ENCODE data around the gene ATP1B1.

Gene ATP1B1

DNA sequence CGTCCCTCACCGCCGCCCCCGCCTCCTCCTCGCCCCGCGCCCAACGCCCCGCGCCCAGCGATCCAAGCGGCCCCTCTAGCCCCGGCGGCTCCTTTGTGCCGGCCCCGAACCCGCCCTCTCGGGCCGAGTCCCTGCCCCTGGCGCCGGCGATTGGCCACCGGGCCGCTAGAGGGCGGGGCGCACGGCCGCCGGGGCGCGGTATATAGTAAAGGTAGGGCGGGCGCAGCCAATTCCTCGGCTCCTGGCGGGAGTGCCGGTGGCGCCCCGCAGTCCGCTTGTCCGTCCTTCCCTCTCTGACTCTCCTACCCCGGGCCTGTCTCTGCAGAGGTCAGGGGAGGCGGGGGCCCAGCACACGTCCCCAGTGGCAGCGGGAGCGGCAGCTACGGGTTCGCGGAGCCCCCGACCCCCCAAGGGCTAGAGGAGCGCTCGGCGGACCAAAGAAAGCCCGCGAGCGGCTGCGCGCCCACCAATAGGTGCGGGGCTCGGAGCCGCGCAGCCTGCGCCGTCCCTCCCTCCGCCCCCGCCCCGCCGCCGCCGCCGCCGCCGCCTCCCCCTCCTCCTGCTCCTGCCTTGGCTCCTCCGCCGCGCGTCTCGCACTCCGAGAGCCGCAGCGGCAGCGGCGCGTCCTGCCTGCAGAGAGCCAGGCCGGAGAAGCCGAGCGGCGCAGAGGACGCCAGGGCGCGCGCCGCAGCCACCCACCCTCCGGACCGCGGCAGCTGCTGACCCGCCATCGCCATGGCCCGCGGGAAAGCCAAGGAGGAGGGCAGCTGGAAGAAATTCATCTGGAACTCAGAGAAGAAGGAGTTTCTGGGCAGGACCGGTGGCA lies at the start of gene ATP1B1:
TSS of gene ATP1B1 (plus strand) at position 596 of the 826 bp plus-strand sequence. CDS start at position 736, 140 bp downstream.
- TF ChIP-seq EZH2phosphoT487 (IDR thresholded peaks at IDR 0.05; ENCODE audit: borderline replicate concordance, low read length) = no peak
- TF ChIP-seq CTCF (IDR thresholded peaks at IDR 0.05; ENCODE audit: low read depth, low read length, poor library complexity, severe bottlenecking) = no peak
- Histone ChIP-seq H3K27ac (ENCODE audit: low read depth, low read length) (no peak within 1 kb of the TSS), H3K4me2 (ENCODE audit: low read length) (peak within 1 kb of the TSS; percentile 82)

GRCh38 chr1:169059421-169059820 lies 47.1 kb upstream of the ATP1B1 start:
- H3K9me3 ChIP-seq (ENCODE audit: control insufficient read depth, insufficient read depth, low read length) = no peaks in the 10 kb centered on the region
- no peak overlapping the region for H3K27ac ChIP-seq (ENCODE audit: low read depth, low read length)
- no peaks in the 10 kb centered on the region for H3K9me2 ChIP-seq (replicated peaks; ENCODE audit: control insufficient read depth, low read length)
- H3F3A ChIP-seq (ENCODE audit: control insufficient read depth, insufficient read depth) = no peaks in the 10 kb centered on the region
- no peaks in the 10 kb centered on the region for H4K20me1 ChIP-seq (ENCODE audit: control insufficient read depth, insufficient read depth, low read depth, low read length)
- no peak overlapping the region for H3K4me2 ChIP-seq (ENCODE audit: low read length)
- no peaks in the 10 kb centered on the region for H3K27me3 ChIP-seq (ENCODE audit: control insufficient read depth, low read length)
- no peak for TF ChIP-seq CTCF (IDR thresholded peaks at IDR 0.05; ENCODE audit: low read depth, low read length, poor library complexity, severe bottlenecking)
- TF ChIP-seq EZH2phosphoT487 (IDR thresholded peaks at IDR 0.05; ENCODE audit: borderline replicate concordance, low read length) = no peak
- H3K4me1 ChIP-seq (ENCODE audit: control insufficient read depth, low read length) = no peaks in the 10 kb centered on the region
- H3K79me2 ChIP-seq (ENCODE audit: control insufficient read depth, low read length) = no peaks in the 10 kb centered on the region
- H3K4me3 ChIP-seq (ENCODE audit: low read length) = no peak overlapping the region
- no peaks in the 10 kb centered on the region for H3K36me3 ChIP-seq (ENCODE audit: control insufficient read depth, low read length)

More for the DNA sequence above, at the start of gene ATP1B1:
- Histone ChIP-seq H3K9me3 (ENCODE audit: control insufficient read depth, insufficient read depth, low read length) (no peaks in the 10 kb centered on the region), H3F3A (ENCODE audit: control insufficient read depth, insufficient read depth) (no peaks in the 10 kb centered on the region), H4K20me1 (ENCODE audit: control insufficient read depth, insufficient read depth, low read depth, low read length) (no peaks in the 10 kb centered on the region), H3K4me1 (ENCODE audit: control insufficient read depth, low read length) (peaks cover 18% of the 10 kb centered on the region), H3K36me3 (ENCODE audit: control insufficient read depth, low read length) (no peaks in the 10 kb centered on the region), H3K9me2 (replicated peaks; ENCODE audit: control insufficient read depth, low read length) (no peaks in the 10 kb centered on the region), H3K27me3 (ENCODE audit: control insufficient read depth, low read length) (peaks cover 71% of the 10 kb centered on the region), H3K79me2 (ENCODE audit: control insufficient read depth, low read length) (no peaks in the 10 kb centered on the region), H3K4me3 (ENCODE audit: low read length) (peak within 1 kb of the TSS; percentile 77)

- TF ChIP-seq EZH2phosphoT487 (IDR thresholded peaks at IDR 0.05; ENCODE audit: borderline replicate concordance, low read length) (no peak), CTCF (IDR thresholded peaks at IDR 0.05; ENCODE audit: low read depth, low read length, poor library complexity, severe bottlenecking) (no peak)
- no peak overlapping the region for H3K27ac ChIP-seq (ENCODE audit: low read depth, low read length)
These were observed 46.3 kb upstream of the ATP1B1 start for GRCh38 chr1:169060043-169060722.

More at GRCh38 chr1:169060043-169060722, 46.3 kb upstream of the ATP1B1 start:
- Histone ChIP-seq H3K9me2 (replicated peaks; ENCODE audit: control insufficient read depth, low read length) (no peaks in the 10 kb centered on the region), H3K4me3 (ENCODE audit: low read length) (no peak overlapping the region), H3K9me3 (ENCODE audit: control insufficient read depth, insufficient read depth, low read length) (no peaks in the 10 kb centered on the region), H3K4me2 (ENCODE audit: low read length) (no peak overlapping the region), H4K20me1 (ENCODE audit: control insufficient read depth, insufficient read depth, low read depth, low read length) (no peaks in the 10 kb centered on the region), H3K27me3 (ENCODE audit: control insufficient read depth, low read length) (no peaks in the 10 kb centered on the region), H3F3A (ENCODE audit: control insufficient read depth, insufficient read depth) (no peaks in the 10 kb centered on the region), H3K79me2 (ENCODE audit: control insufficient read depth, low read length) (no peaks in the 10 kb centered on the region), H3K4me1 (ENCODE audit: control insufficient read depth, low read length) (no peaks in the 10 kb centered on the region), H3K36me3 (ENCODE audit: control insufficient read depth, low read length) (no peaks in the 10 kb centered on the region)

Data from DOHH2 (cell line).